Activated T-helper 1 cell treated with anti-CD3 and anti-CD28 coated beads, Interleukin-12 subunit alpha, Interleukin-12 subunit beta, Interleukin-2, Interleukin-4 antibody, amounts not matched to agents 30 ng/mL and 10 ng/mL and 1 ng/mL, durations not matched to agents 14 hours and 24 hours and 36 hours (primary cell): ENCODE measurements around the gene ESRRB. TPM values are rescaled to one million over a fixed set of nuclear protein-coding genes. Genes with fewer than 3 reads are reported as not detected.

Source experiments
- DNase-seq: peaks from one replicate; pipeline ENCODE4 v3.0.0; 2021; ENCODE audit warnings: low spot score
- H3K27ac Mint-ChIP-seq: one replicate; pipeline ENCODE4 v1.8.0; 2021; ENCODE audit warnings: mild to moderate bottlenecking, mixed read lengths
- H3K27me3 Mint-ChIP-seq: one replicate; pipeline ENCODE4 v1.8.0; 2022; ENCODE audit warnings: mild to moderate bottlenecking, moderate library complexity, mixed read lengths; ENCODE audit not compliant: insufficient read depth
- H3K36me3 Mint-ChIP-seq: one replicate; pipeline ENCODE4 v1.8.0; 2021; ENCODE audit warnings: low read depth, mixed read lengths
- H3K4me1 Mint-ChIP-seq: one replicate; pipeline ENCODE4 v1.8.0; 2021; ENCODE audit warnings: low read depth, mixed read lengths
- H3K4me3 Mint-ChIP-seq: one replicate; pipeline ENCODE4 v1.8.0; 2021; ENCODE audit warnings: mild to moderate bottlenecking, moderate library complexity, mixed read lengths
- H3K9me3 Mint-ChIP-seq: one replicate; pipeline ENCODE4 v1.8.0; 2021; ENCODE audit warnings: mixed read lengths
- intact Hi-C: fragments of 100-400 bp; cut with micrococcal nuclease; formaldehyde crosslinking; loops from one replicate; pipeline ENCODE4 v1.15.1; 2024
- total RNA-seq: library from RNA; stranded (reverse); gene quantifications from 2 replicates; pipeline ENCODE4 v1.2.3, GENCODE V29; 2022

ESRRB gene
- total RNA-seq: 0.17 and 0.21 TPM in 2 replicates

DNA sequence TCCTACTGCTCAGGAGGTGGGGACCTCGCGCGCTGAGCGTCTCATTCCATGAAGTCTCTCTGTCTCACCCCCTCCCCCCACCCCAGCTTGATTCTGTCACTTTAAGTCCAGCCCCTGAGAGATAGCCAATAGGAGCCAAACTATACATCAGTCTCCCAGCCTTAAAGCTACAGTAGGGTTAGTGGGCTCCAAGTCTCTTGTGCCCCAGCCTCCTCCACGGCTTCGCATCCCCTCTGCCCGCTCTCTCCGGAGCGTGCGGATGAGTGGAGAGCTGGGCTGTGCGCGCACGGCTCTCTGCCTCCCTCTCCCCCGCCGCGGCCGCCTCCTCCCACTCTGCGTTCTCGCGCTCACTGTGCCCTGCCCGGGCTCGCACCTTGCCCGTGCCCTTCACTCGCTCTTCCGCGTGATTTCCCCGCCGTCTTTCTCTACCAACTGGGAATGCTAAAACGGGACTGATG is at the start of gene ESRRB:
ESRRB (plus strand) TSS at position 191 of the 458 bp plus-strand sequence; CDS start at position 456, 265 bp downstream.
- Mint-ChIP-seq H3K27me3 (peaks cover 57% of the 10 kb centered on the region), H3K27ac (no peak within 1 kb of the TSS), H3K36me3 (no peaks in the 10 kb centered on the region), H3K9me3 (no peaks in the 10 kb centered on the region), H3K4me3 (no peak within 1 kb of the TSS), H3K4me1 (no peaks in the 10 kb centered on the region)
- intact Hi-C loops: no loop called here
- DNase-seq: no peak

DNA sequence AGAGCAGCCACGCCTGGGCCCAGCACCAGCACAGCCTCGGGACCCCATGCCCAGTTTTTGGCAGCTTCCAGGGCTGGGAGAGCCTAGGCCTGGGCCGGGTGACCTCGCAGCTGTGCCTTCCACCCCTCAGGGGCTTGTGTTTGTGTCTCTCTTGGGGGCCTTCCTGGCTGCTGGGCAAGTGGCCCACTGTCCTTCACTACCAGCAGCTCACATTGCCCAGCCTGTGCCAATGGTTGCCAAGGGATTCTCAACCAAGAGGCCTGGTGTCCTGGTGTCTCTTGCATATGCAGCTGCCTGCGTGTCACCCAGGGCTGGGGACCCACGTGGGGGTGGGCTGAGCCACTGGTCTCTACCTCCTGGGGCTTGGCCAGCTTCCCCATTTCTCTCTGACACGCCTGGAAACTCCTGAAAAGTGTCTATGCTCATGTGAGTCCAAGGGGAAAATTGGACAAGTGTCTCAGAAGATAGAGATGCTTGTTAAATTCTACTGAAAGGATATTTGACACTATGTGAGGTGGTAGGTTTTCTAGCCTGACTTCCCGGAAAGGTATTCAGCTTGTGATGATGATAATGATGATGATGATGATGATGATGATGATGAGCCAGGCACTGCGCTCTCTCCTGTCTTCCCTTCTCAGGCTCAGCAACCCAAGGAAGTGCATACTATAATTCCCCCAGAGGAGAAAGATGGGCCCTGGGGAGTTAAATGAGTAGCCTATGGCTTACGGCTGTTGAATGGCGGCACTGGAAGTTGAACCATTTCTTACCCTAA is 48.8 kb upstream of the ESRRB start:
- intact Hi-C loops: no loop called here
- H3K27me3 Mint-ChIP-seq: peaks cover 35% of the 10 kb centered on the region
- no peak overlapping the region for H3K27ac Mint-ChIP-seq

GRCh38 chr14:76328457-76329137 is 47.3 kb upstream of the ESRRB start:
- DNase-seq: no peak

More for the DNA sequence above, 48.8 kb upstream of the ESRRB start:
- Mint-ChIP-seq H3K4me1 (no peaks in the 10 kb centered on the region), H3K9me3 (no peaks in the 10 kb centered on the region), H3K36me3 (no peaks in the 10 kb centered on the region), H3K4me3 (no peak overlapping the region)
- DNase-seq: no peak

GRCh38 chr14:76329154-76329928 is 46.6 kb upstream of the ESRRB start:
- Mint-ChIP-seq H3K27ac (no peak overlapping the region), H3K36me3 (no peaks in the 10 kb centered on the region), H3K9me3 (no peaks in the 10 kb centered on the region), H3K4me1 (no peaks in the 10 kb centered on the region), H3K27me3 (peaks cover 34% of the 10 kb centered on the region), H3K4me3 (no peak overlapping the region)
- intact Hi-C loops: no loop called here
- DNase-seq: no peak

More at GRCh38 chr14:76328457-76329137, 47.3 kb upstream of the ESRRB start:
- Mint-ChIP-seq H3K27me3 (peaks cover 34% of the 10 kb centered on the region), H3K9me3 (no peaks in the 10 kb centered on the region), H3K27ac (no peak overlapping the region), H3K4me1 (no peaks in the 10 kb centered on the region), H3K4me3 (no peak overlapping the region), H3K36me3 (no peaks in the 10 kb centered on the region)
- intact Hi-C loops: no loop called here

DNA sequence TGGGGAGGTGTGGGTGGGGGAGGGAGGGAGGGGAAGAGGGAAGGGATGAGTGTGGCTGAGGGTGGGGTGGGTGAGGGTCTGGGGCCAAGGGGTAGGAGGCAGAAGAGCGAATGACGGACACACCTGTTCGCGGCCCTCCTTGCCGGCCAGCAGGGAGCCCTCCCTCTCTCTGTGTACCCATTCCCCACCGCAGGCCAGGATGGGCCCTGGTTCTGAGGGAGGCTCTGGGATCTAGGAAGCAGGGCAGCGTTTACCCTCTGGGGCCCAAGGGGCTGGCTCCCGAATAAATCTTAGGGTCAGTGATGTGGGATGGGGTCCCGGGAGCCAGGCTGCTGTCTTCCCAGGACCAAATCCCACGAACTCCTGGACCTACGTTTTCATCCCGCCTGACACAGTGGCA is 46.0 kb upstream of the ESRRB start:
- Mint-ChIP-seq H3K27me3 (peaks cover 34% of the 10 kb centered on the region), H3K4me1 (no peaks in the 10 kb centered on the region), H3K9me3 (no peaks in the 10 kb centered on the region), H3K36me3 (no peaks in the 10 kb centered on the region), H3K4me3 (no peak overlapping the region), H3K27ac (no peak overlapping the region)
- intact Hi-C loops: no loop called here
- DNase-seq: no peak

- H3K36me3 Mint-ChIP-seq: no peaks in the 10 kb centered on the region
- no peaks in the 10 kb centered on the region for H3K4me1 Mint-ChIP-seq
- H3K4me3 Mint-ChIP-seq: no peak overlapping the region
- DNase-seq: no peak
- intact Hi-C loops: no loop called here
- no peaks in the 10 kb centered on the region for H3K9me3 Mint-ChIP-seq
- H3K27ac Mint-ChIP-seq: no peak overlapping the region
- H3K27me3 Mint-ChIP-seq: peaks cover 30% of the 10 kb centered on the region
These were observed 45.3 kb upstream of the ESRRB start for GRCh38 chr14:76330411-76331327.

- Mint-ChIP-seq H3K36me3 (no peaks in the 10 kb centered on the region), H3K4me3 (no peak overlapping the region), H3K27ac (no peak overlapping the region), H3K27me3 (peaks cover 30% of the 10 kb centered on the region), H3K9me3 (no peaks in the 10 kb centered on the region), H3K4me1 (no peaks in the 10 kb centered on the region)
- intact Hi-C loops: no loop called here
- DNase-seq: no peak
These were observed 44.5 kb upstream of the ESRRB start for GRCh38 chr14:76331328-76332011.

GRCh38 chr14:76333664-76334063 is 42.3 kb upstream of the ESRRB start:
- no peak overlapping the region for H3K4me3 Mint-ChIP-seq
- peaks cover 26% of the 10 kb centered on the region for H3K27me3 Mint-ChIP-seq
- H3K36me3 Mint-ChIP-seq: no peaks in the 10 kb centered on the region
- no peaks in the 10 kb centered on the region for H3K4me1 Mint-ChIP-seq
- intact Hi-C loops: no loop called here
- DNase-seq: no peak
- H3K27ac Mint-ChIP-seq: no peak overlapping the region
- H3K9me3 Mint-ChIP-seq: no peaks in the 10 kb centered on the region

- no peaks in the 10 kb centered on the region for H3K36me3 Mint-ChIP-seq
- no peak for DNase-seq
- intact Hi-C loops: no loop called here
- H3K4me3 Mint-ChIP-seq: no peak overlapping the region
- H3K27ac Mint-ChIP-seq: no peak overlapping the region
- no peaks in the 10 kb centered on the region for H3K9me3 Mint-ChIP-seq
- no peaks in the 10 kb centered on the region for H3K4me1 Mint-ChIP-seq
- H3K27me3 Mint-ChIP-seq: peaks cover 23% of the 10 kb centered on the region
These were observed 41.6 kb upstream of the ESRRB start for GRCh38 chr14:76334316-76334715.

DNA sequence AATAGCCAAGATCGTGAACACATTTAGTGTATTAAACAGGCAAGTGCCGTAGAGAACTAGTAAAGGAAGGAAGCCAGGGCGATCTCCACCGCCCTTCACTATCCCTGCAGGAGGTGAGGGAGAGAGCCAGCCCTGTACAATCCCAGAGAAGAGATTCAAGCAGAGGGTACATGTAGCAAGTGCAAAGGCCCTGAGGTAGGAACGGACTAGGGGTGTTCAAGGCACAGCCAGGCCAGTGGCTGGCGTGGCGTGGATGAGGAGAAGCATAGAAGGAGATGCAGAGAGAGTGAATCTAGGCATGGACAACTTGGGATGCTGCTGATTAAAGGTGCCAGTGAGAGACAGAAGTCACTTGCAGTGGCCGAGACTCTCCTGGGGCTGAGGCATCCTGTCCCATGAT is 39.1 kb upstream of the ESRRB start:
- DNase-seq: no peak
- intact Hi-C loops: no loop called here
- no peaks in the 10 kb centered on the region for H3K9me3 Mint-ChIP-seq
- peaks cover 3% of the 10 kb centered on the region for H3K27me3 Mint-ChIP-seq
- H3K4me1 Mint-ChIP-seq: no peaks in the 10 kb centered on the region
- H3K36me3 Mint-ChIP-seq: no peaks in the 10 kb centered on the region
- no peak overlapping the region for H3K27ac Mint-ChIP-seq
- H3K4me3 Mint-ChIP-seq: no peak overlapping the region

DNA sequence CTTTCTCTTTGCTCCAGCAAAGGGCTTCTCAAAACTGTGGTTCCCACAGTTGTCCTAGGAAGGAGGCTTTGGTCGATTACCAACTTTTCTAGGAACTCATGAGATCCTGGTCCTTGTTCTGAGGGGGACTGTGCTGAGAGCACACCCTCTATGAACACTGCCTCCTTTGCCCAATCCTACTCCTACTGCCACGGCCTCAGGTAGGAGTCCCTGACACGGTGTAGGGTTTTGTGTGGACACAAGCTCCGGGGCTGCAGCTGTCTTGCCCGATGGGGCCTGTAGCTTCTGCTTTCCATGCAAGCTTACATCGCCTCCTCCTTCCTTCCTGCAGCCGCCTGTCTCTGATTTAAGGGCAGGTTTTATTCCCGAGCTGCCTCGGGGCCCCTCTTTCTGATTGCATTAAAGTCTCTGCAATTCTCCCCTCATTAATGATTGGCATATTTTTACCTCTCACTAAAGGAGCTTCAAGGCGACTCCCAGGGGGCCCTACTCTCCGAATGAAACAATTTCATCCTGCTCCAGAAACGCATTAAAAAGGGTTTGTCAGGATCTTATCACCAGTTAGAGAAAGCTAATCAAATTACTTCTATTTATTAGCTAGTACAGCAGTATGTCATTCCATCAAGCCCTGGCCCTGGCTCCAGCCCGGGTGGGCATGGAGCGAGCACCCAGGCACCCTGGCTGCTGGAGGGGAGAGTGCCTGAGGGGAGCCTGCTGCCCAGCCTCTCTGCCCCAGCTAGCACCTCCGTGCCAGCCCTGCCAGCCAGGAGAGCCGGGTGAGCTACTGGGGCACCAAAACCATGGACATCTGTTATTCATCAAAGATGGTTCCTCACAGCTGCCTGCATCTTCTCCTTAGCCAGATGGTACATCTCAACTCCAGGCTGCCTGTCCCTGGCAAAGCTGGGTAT is 38.0 kb upstream of the ESRRB start:
- Mint-ChIP-seq H3K36me3 (no peaks in the 10 kb centered on the region), H3K4me1 (no peaks in the 10 kb centered on the region), H3K4me3 (no peak overlapping the region), H3K27me3 (no peaks in the 10 kb centered on the region), H3K9me3 (no peaks in the 10 kb centered on the region), H3K27ac (no peak overlapping the region)
- intact Hi-C loops: no loop called here
- DNase-seq: no peak
